ENCODE results near the gene NEO1.

NEO1 gene

GRCh38 chr15:73019154-73019553 is 33.1 kb upstream of the NEO1 start:
- peaks cover 30% of the 10 kb centered on the region for H3K4me1 ChIP-seq (ENCODE audit: insufficient read depth, low read length)
- no peaks in the 10 kb centered on the region for H3K27me3 ChIP-seq (ENCODE audit: insufficient read depth, low read length)
- no peak overlapping the region for H3K27ac ChIP-seq (ENCODE audit: low read depth, low read length)
- 98% methylated on average over 3 of the region's 3 CpGs for WGBS
- no peaks in the 10 kb centered on the region for H3K36me3 ChIP-seq (ENCODE audit: insufficient read depth, low read length)
- no peaks in the 10 kb centered on the region for H3K9me3 ChIP-seq (ENCODE audit: insufficient read depth, low read depth, low read length)
- no peak overlapping the region for H3K9ac ChIP-seq (ENCODE audit: low read depth, low read length)
- no peak overlapping the region for H3K4me3 ChIP-seq (ENCODE audit: low read length)

DNA sequence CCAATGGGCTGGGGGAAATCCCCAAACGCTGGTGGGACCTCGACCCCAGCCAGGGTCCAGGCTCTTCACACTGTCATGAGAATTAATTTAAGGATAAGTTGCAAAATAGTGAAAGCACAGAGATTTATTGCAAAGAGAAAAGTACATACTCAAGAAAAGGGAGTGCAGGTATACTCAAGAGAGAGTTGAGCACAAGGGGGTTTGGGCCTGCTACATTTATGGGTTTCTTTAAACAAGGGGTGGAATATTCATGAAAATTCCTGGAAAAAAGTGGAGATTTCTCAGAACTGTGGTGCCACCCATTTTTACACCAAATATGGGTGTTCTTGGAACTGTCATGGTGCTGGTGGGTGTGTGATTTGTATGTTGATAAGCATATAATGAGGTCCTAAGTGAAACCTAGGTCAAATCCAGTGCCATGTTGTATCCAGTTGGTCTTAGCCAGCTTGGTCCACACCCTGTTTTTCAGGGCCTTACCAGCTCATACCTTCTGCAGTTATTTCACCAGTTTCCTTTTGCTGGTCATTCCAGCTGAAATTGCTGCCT is 32.6 kb upstream of the NEO1 start:
- Histone ChIP-seq H3K36me3 (ENCODE audit: insufficient read depth, low read length) (no peaks in the 10 kb centered on the region), H3K4me3 (ENCODE audit: low read length) (no peak overlapping the region), H3K4me1 (ENCODE audit: insufficient read depth, low read length) (peaks cover 30% of the 10 kb centered on the region), H3K9ac (ENCODE audit: low read depth, low read length) (no peak overlapping the region), H3K27ac (ENCODE audit: low read depth, low read length) (no peak overlapping the region), H3K27me3 (ENCODE audit: insufficient read depth, low read length) (no peaks in the 10 kb centered on the region), H3K9me3 (ENCODE audit: insufficient read depth, low read depth, low read length) (no peaks in the 10 kb centered on the region)
- 94% methylated on average over 2 of the region's 2 CpGs for WGBS

DNA sequence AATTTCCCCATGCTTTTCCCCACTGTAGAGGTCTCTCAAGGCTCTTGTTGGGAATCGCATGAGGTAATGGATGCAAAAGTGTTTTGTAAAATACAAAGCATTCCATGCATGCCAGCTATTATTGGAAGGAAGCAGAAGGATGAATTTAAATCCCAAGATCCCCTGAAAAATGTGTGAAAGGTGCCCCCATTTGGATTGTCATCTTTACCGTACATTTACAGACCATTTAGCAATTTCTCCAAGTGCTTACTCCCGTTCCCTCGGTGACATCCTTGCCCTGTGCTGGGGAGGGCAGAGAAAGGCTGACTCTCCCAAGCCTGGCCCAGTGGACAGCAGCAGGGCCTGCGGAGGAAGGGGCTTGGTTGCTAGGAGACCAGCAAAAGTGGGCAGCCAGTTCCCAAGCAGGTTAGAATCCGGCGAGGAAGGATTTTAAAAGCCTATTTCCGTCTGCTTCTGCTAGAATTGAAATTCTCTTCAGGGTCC is 31.1 kb upstream of the NEO1 start:
- WGBS, result 35% methylated on average over 8 of the region's 8 CpGs
- H3K9ac ChIP-seq (ENCODE audit: low read depth, low read length), result peak overlapping the region; percentile 4
- no peaks in the 10 kb centered on the region for H3K36me3 ChIP-seq (ENCODE audit: insufficient read depth, low read length)
- no peaks in the 10 kb centered on the region for H3K27me3 ChIP-seq (ENCODE audit: insufficient read depth, low read length)
- H3K9me3 ChIP-seq (ENCODE audit: insufficient read depth, low read depth, low read length), result no peaks in the 10 kb centered on the region
- H3K4me3 ChIP-seq (ENCODE audit: low read length), result peak overlapping the region; percentile 22
- peak overlapping the region; percentile 76 for H3K27ac ChIP-seq (ENCODE audit: low read depth, low read length)
- peaks cover 30% of the 10 kb centered on the region for H3K4me1 ChIP-seq (ENCODE audit: insufficient read depth, low read length)

GRCh38 chr15:73022161-73022560 is 30.1 kb upstream of the NEO1 start:
- WGBS, result 79% methylated on average over 5 of the region's 5 CpGs
- H3K36me3 ChIP-seq (ENCODE audit: insufficient read depth, low read length), result no peaks in the 10 kb centered on the region
- H3K27ac ChIP-seq (ENCODE audit: low read depth, low read length), result no peak overlapping the region
- no peaks in the 10 kb centered on the region for H3K27me3 ChIP-seq (ENCODE audit: insufficient read depth, low read length)
- no peak overlapping the region for H3K4me3 ChIP-seq (ENCODE audit: low read length)
- no peaks in the 10 kb centered on the region for H3K9me3 ChIP-seq (ENCODE audit: insufficient read depth, low read depth, low read length)
- no peak overlapping the region for H3K9ac ChIP-seq (ENCODE audit: low read depth, low read length)
- peaks cover 30% of the 10 kb centered on the region for H3K4me1 ChIP-seq (ENCODE audit: insufficient read depth, low read length)

DNA sequence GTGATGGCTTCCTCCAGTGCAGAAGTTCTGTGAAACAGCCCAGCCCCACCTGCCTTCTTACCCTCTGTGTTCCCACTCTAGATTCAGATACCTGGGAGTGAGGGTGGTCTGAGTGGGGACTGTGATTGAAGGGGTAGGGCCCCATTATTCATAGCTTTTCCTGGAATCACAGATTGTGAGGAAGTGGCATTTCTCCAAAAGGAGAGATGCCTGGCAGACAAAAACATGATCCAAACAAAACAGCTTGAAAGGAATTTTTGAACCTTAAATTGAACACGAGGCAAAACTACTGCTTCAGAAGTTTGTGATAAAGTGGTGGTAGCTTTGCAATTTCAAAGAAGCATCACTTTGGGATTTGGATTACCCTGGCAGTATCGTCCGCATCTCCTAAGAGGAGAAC is 29.2 kb upstream of the NEO1 start:
- WGBS, result 94% methylated on average over 3 of the region's 3 CpGs
- Histone ChIP-seq H3K36me3 (ENCODE audit: insufficient read depth, low read length) (no peaks in the 10 kb centered on the region), H3K4me1 (ENCODE audit: insufficient read depth, low read length) (peaks cover 24% of the 10 kb centered on the region), H3K27me3 (ENCODE audit: insufficient read depth, low read length) (no peaks in the 10 kb centered on the region), H3K9me3 (ENCODE audit: insufficient read depth, low read depth, low read length) (no peaks in the 10 kb centered on the region), H3K4me3 (ENCODE audit: low read length) (no peak overlapping the region), H3K9ac (ENCODE audit: low read depth, low read length) (no peak overlapping the region), H3K27ac (ENCODE audit: low read depth, low read length) (no peak overlapping the region)

DNA sequence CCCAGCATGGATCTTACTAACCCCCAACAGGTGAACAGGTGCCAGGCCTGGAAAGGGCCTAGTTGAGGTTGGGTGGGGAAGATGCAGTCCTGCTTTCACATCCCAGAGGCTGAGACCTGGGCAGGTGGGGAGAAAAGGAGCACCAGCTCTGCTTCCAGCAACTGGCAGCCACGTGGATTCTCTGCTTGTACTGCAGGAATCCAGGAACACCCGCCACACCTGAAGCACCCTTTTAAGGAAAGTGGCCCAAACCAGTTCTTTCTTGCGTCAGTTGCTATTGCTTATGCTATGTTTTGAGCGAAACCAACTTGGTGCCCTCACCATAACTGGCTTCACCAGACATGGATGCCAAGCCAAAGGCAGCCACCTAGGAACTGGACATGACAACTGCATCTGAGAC is 28.1 kb upstream of the NEO1 start:
- peaks cover 19% of the 10 kb centered on the region for H3K4me1 ChIP-seq (ENCODE audit: insufficient read depth, low read length)
- no peaks in the 10 kb centered on the region for H3K36me3 ChIP-seq (ENCODE audit: insufficient read depth, low read length)
- H3K9me3 ChIP-seq (ENCODE audit: insufficient read depth, low read depth, low read length), result no peaks in the 10 kb centered on the region
- no peak overlapping the region for H3K27ac ChIP-seq (ENCODE audit: low read depth, low read length)
- H3K4me3 ChIP-seq (ENCODE audit: low read length), result no peak overlapping the region
- no peak overlapping the region for H3K9ac ChIP-seq (ENCODE audit: low read depth, low read length)
- H3K27me3 ChIP-seq (ENCODE audit: insufficient read depth, low read length), result no peaks in the 10 kb centered on the region
- WGBS, result 92% methylated on average over 4 of the region's 4 CpGs

DNA sequence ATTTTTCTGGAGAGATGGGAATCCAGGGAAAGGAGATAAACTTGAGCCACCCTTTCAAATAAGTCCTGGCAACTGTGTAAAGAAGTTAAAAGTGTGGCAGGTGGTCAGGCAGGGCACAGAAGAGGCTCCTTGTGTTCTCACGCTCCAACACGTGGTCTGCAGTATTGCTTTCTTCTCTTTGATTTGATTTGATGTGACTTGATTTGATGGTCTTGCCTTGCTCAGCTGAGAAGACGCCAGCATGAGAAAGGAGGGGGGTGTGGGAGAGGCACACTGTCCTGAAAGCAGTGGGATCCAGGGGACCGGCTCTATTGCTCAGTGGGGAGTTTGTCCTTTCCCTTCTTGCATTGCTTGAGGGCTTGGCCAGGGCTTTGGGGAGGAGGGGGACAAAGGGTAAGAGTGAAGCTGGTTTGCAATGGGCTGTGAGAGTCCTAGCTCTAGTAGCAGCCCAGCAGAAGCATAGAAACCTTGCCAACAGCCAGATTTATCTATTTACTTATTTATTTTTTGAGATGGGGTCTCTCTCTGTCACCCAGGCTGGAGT is 25.7 kb upstream of the NEO1 start:
- WGBS, result 48% methylated on average over 3 of the region's 4 CpGs
- Histone ChIP-seq H3K27ac (ENCODE audit: low read depth, low read length) (no peak overlapping the region), H3K9me3 (ENCODE audit: insufficient read depth, low read depth, low read length) (no peaks in the 10 kb centered on the region), H3K9ac (ENCODE audit: low read depth, low read length) (no peak overlapping the region), H3K36me3 (ENCODE audit: insufficient read depth, low read length) (no peaks in the 10 kb centered on the region), H3K27me3 (ENCODE audit: insufficient read depth, low read length) (no peaks in the 10 kb centered on the region), H3K4me1 (ENCODE audit: insufficient read depth, low read length) (peaks cover 13% of the 10 kb centered on the region), H3K4me3 (ENCODE audit: low read length) (no peak overlapping the region)

DNA sequence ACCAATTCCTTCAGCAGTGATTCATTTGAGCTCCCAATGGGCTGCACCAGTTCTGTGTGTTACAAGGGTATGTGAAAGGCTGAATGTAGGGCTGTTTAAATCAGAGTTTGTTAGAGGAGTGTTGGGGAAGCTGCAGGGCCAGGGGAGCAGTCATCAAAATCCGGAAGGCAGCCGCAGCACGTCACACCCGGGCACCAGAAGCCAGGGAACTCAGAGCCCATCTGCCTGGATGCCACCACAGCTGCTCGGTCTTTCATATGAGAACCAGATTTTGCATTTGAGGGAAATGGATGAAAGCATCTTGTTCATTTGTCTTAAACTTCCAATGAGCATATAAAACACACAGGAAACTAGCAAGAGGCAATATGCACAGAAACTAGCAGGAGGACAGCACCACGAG is 24.2 kb upstream of the NEO1 start:
- Histone ChIP-seq H3K4me1 (ENCODE audit: insufficient read depth, low read length) (0 out of 2 replicates have a peak, but pooled peaks cover 5% of the 10 kb centered on the region), H3K27me3 (ENCODE audit: insufficient read depth, low read length) (no peaks in the 10 kb centered on the region), H3K9me3 (ENCODE audit: insufficient read depth, low read depth, low read length) (no peaks in the 10 kb centered on the region), H3K4me3 (ENCODE audit: low read length) (no peak overlapping the region), H3K27ac (ENCODE audit: low read depth, low read length) (no peak overlapping the region), H3K9ac (ENCODE audit: low read depth, low read length) (no peak overlapping the region), H3K36me3 (ENCODE audit: insufficient read depth, low read length) (no peaks in the 10 kb centered on the region)
- 91% methylated on average over 6 of the region's 6 CpGs for WGBS

DNA sequence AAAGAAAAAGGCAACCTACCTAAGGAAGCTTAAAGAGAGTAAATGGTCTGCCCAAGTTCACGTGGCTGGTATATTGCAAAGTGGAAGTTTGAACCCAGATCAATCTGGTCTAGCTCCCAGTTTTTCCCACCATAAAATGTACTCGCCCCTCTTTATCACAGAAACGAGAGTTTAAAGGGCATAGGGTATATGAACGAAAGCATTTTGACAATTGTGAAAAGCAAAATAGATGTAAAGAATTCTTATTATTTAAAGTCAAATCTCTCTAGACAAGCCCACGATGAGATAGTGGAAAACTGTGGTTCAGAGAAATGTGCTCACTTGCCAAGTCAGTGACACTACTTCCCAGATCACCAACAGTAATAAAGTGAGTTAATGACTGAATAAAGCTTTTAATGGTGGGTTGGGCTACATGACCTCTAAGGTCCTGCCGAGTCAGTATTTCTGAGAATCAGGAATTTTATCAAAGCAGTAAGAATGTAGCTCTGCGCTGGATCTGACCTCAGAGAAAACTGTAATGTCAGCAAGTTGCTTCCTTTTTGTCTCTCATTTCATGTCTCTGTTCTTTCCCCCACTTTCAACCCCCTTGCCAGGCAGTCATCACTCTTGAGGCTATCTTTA is 23.3 kb upstream of the NEO1 start:
- no peak overlapping the region for H3K27ac ChIP-seq (ENCODE audit: low read depth, low read length)
- 0 out of 2 replicates have a peak, but pooled peaks cover 5% of the 10 kb centered on the region for H3K4me1 ChIP-seq (ENCODE audit: insufficient read depth, low read length)
- H3K36me3 ChIP-seq (ENCODE audit: insufficient read depth, low read length), result no peaks in the 10 kb centered on the region
- H3K27me3 ChIP-seq (ENCODE audit: insufficient read depth, low read length), result no peaks in the 10 kb centered on the region
- H3K9me3 ChIP-seq (ENCODE audit: insufficient read depth, low read depth, low read length), result no peaks in the 10 kb centered on the region
- no peak overlapping the region for H3K4me3 ChIP-seq (ENCODE audit: low read length)
- no peak overlapping the region for H3K9ac ChIP-seq (ENCODE audit: low read depth, low read length)
- 86% methylated on average over 6 of the region's 7 CpGs for WGBS

DNA sequence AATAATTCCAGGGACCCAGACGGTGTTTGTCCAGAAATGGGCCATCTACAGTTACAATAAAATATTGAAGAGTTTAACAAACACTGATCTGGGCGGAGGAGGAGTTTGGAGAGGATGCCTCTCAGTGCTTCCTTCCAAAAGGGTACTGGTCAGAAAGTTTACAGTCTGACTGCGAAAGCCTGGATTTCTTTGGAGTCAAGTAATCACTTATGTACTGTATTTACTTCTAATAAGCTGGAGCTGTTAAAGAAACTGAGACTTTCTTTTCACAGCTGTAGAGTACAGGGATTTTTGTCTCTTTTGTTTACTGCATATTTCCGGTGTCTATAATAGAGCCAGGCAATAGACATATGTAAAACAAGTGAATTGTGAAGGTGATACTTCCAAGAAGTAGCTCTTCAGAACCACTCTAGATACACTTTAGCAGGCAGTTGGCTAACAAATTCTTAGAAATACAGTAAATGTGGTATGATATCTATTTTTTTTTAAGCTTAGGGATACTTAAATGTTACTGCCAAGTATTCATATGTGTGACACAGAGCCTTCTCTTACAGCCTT is 22.1 kb upstream of the NEO1 start:
- Histone ChIP-seq H3K4me3 (ENCODE audit: low read length) (no peak overlapping the region), H3K4me1 (ENCODE audit: insufficient read depth, low read length) (0 out of 2 replicates have a peak, but pooled peaks cover 5% of the 10 kb centered on the region), H3K9me3 (ENCODE audit: insufficient read depth, low read depth, low read length) (no peaks in the 10 kb centered on the region), H3K36me3 (ENCODE audit: insufficient read depth, low read length) (no peaks in the 10 kb centered on the region), H3K27me3 (ENCODE audit: insufficient read depth, low read length) (no peaks in the 10 kb centered on the region), H3K27ac (ENCODE audit: low read depth, low read length) (no peak overlapping the region), H3K9ac (ENCODE audit: low read depth, low read length) (no peak overlapping the region)
- WGBS, result 93% methylated on average over 4 of the region's 4 CpGs

DNA sequence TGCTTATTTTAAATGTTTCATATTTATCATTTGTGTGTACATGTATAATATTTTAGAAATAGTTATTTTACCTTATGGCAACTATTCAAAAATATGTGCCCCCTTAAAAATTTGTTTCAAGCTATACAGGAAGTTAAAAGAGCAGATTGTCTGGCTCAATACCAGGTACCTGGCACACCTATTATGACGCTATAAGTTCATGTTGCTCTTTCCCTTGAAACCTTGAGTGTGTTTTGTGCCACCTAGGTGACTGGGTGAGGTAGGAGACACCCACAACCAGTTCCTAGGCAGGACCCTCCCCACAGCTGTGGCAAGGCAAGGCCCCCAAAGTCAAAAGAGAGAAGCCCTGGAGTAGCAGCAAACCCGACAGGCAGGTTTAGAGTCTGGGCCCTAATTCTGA is 20.6 kb upstream of the NEO1 start:
- WGBS, result 95% methylated on average over 2 of the region's 2 CpGs
- no peaks in the 10 kb centered on the region for H3K36me3 ChIP-seq (ENCODE audit: insufficient read depth, low read length)
- H3K27ac ChIP-seq (ENCODE audit: low read depth, low read length), result no peak overlapping the region
- 0 out of 2 replicates have a peak, but pooled peaks cover 5% of the 10 kb centered on the region for H3K4me1 ChIP-seq (ENCODE audit: insufficient read depth, low read length)
- no peaks in the 10 kb centered on the region for H3K9me3 ChIP-seq (ENCODE audit: insufficient read depth, low read depth, low read length)
- no peak overlapping the region for H3K4me3 ChIP-seq (ENCODE audit: low read length)
- H3K27me3 ChIP-seq (ENCODE audit: insufficient read depth, low read length), result no peaks in the 10 kb centered on the region
- no peak overlapping the region for H3K9ac ChIP-seq (ENCODE audit: low read depth, low read length)

Data from HUES64 (cell line).